Astrocyte of the hippocampus (primary cell): Measurements from ENCODE around the gene CCDC7.
"Not testable (repeated sequence)": the region's sequence is repeated elsewhere in the genome, so short reads cannot be mapped to it uniquely, and the experiment has no call there.

ENCODE experiments used
- DNase-seq: peaks from one replicate; pipeline ENCODE4 v3.0.0; 2011; ENCODE audit warnings: low read depth, low spot score

CCDC7 gene

DNA sequence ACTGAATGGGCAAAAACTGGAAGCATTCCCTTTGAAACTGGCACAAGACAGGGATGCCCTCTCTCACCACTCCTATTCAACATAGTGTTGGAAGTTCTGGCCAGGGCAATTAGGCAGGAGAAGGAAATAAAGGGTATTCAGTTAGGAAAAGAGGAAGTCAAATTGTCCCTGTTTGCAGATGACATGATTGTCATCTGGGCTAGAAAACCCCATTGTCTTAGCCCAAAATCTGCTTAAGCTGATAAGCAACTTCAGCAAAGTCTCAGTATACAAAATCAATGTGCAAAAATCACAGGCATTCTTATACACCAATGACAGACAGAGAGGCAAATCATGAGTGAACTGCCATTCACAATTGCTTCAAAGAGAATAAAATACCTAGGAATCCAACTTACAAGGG, 116.8 kb downstream of the CCDC7 start:
- not testable (repeated sequence) for DNase-seq

DNA sequence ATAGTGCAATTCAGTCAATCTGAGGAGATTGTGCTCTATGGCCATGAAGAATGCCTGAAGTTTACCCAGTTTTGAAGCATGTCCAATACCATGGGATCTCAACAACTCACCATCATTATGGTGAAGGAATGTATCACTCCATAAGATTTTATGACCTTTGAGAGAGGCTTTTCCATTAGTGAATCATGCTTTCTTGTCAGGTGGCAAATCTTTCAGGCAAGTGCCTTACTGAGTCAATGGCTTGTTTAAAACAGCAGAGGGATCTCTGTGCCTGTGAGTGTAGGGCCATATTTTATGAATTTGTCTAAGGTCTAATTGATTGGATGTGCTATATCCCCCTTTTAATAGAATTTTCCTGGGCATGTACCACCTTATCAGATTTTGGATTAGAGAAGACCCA, 131.5 kb downstream of the CCDC7 start:
- no peak for DNase-seq

DNA sequence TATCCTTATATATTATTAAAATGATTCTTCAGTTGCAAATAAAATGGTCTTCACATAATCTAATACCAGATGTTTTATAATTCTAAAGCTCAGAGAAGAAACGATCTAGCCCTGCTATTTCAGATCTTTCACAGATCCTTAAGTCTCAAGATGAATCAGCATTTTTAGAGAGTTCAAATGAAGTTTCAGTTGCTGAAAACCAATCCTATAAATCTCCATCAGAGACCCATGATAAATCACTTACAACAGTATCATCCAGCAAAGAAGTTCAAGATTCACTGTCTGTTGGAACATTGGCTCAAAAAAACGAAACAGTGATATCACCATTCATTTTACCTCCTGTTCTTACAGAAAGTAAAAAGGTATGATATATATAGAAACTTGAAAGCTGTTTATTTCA, 137.0 kb downstream of the CCDC7 start:
- DNase-seq = no peak

DNA sequence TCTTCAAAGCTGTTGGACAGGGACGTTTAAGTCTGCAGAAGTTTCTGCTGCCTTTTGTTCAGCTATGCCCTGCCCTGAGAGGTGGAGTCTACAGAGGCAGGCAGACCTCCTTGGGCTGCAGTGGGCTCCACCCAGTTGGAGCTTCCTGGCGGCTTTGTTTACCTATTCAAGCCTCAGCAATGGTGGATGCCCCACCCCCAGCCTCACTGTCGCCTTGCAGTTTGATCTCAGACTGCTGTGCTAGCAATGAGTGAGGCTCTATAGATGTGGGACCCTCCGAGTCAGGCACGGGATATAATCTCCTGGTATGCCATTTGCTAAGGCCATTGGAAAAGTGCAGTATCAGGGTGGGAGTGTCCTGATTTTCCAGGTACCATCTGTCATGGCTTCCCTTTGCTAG, 152.1 kb downstream of the CCDC7 start:
- not testable (repeated sequence) for DNase-seq

DNA sequence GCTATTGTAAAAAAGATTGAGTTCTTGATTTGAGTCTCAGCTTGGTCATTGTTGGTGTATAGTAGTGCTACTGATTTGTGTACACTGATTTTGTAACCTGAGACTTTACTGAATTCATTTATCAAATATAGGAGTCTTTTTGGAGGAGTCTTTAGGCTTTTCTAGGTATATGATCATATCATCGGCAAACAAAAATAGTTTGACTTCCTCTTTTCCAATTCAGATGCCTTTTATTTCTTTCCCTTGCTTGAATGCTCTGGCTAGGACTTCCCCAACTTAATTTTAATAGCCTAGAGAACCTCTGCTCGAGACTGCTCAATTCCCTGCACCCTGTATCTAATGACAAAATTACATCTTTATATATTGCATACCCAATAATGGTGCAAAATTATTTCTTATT, 154.4 kb downstream of the CCDC7 start:
- DNase-seq = no peak

DNA sequence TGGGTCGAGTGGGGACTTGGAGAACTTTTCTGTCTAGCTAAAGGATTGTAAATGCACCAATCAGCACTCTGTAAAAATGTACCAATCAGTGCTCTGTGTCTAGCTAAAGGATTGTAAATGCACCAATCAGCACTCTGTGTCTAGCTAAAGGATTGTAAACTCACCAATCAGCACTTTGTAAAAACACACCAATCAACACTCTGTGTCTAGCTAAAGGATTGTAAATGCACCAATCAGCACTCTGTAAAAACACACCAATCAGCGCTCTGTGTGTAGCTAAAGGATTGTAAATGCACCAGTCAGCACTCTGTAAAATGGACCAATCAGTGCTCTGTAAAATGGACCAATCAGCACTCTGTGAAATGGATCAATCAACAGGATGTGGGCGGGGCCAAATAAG, 155.6 kb downstream of the CCDC7 start:
- not testable (repeated sequence) for DNase-seq

DNA sequence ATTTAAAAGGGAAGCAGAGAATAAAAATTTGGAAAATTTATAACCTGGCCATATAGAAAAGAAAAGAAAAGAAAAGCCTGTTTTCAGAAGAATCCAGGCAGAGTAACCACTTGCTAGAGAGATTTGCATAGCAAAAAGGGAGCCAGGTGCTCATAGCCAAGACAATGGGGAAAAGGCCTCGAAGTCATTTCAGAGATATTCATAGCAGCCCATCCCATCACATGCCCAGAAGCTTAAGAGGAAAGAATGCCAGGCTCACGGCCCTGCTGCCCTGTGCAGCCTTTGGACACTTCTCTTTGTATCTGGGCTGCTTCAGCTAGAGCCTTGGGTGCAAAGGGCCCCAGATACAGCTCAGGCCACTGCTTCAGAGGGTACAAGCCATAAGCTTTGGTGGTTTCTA, 159.8 kb downstream of the CCDC7 start:
- DNase-seq = no peak

DNA sequence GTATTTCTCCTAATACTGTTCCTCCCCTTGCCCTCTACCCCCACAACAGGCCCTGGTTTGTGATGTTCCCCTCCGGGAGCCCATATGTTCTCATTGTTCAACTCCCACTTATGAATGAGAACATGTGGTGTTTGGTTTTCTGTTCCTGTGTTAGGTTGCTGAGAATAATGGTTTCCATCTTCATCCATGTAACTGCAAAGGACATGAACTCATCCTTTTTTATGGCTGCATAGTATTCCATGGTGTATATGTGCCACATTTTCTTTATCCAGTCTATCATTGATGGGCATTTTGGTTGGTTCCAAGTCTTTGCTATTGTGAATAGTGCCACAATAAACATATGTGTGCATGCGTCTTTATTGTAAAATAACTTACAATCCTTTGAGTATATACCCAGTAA, 164.6 kb downstream of the CCDC7 start:
- not testable (repeated sequence) for DNase-seq

DNA sequence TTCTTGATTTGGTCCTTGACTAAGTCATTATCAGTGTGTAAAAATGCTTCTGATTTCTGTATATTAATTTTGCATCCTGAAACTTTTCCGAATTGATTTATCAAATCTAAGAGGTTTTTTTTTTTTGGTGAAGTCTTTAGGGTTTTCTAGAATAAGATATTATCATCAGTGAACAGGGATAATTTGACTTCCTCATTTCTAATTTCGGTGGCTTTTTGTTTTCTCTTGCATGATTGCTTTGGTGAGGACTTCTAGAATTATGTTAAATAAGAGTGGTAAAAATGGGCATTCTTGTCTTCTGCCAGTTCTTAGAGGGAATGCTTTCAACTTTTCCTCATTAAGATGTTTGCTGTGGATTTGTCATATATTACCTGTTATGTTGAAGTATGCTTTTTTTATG, 170.5 kb downstream of the CCDC7 start:
- DNase-seq = no peak

DNA sequence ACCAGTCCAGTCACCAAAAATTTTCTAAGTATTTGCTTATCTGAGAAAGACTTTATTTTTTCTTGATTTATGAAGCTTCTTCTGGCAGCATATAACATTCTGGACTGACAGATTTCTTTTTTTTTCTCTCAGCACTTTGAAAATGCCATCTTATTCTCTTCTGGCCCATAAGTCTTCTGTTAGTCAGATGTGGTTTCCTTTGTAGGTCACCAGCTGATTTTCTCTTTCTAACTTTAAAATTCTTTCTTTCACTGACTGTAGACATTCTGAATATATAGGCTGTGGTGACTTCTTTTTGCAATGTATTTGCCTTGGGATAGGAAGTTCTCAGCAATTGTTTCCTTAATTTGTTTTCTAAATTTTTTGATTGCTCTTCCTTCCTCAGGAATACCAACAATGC, 172.5 kb downstream of the CCDC7 start:
- DNase-seq = no peak

DNA sequence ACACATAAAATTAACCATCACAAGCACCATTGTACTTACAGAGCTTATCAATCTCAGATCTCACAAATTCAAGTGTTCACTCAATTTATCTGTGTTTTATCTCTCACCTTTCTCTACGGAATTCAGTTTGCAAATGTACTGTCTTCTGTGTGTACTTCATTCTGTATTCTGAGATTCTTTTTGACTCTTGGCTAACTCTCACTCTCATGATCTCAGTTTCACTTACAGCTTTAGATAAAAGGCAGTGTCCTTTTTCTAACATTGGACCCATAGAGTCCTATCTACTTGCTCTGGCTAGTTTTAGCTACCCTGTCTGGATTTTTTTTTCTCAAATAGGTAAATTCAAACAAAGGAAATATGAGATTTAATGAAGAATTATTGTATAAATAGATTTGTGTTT, 176.0 kb downstream of the CCDC7 start:
- DNase-seq = no peak

DNA sequence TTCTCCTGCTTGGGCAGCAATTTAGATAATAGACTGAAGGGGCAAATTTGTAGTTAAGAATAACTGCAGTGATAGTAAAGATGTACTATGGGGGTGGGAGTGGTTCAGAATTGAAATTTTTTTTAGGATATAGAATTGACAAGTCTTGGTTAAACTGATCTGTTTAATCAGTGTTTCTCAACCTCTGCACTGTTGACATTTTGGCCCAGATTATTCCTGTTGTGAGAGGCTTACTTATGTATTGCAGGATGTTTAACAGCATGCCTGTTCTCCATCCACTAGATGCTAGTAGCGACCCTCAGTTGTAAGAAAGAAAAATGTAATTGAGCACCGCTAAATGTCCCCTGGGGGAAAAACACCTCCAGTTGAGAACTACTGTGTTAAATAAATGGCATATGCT, 176.5 kb downstream of the CCDC7 start:
- no peak for DNase-seq

DNA sequence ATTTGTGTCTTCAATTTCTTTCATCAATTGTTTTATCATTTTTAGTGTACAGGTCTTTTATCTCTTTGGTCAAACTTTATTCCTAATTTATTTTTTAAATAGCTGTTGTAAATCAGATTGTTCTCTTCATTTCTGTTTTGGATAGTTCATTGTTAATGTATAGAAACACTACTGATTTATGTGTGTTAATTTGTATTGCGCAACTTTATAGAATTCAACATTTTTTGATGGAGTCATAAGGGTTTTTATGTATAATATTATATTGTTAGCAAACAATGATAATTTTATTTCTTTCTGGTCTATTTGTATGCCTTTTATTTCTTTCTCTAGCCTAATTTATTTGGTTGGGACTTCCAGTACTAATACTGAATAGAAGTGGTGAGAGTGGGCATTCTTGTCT, 181.2 kb downstream of the CCDC7 start:
- no peak for DNase-seq

DNA sequence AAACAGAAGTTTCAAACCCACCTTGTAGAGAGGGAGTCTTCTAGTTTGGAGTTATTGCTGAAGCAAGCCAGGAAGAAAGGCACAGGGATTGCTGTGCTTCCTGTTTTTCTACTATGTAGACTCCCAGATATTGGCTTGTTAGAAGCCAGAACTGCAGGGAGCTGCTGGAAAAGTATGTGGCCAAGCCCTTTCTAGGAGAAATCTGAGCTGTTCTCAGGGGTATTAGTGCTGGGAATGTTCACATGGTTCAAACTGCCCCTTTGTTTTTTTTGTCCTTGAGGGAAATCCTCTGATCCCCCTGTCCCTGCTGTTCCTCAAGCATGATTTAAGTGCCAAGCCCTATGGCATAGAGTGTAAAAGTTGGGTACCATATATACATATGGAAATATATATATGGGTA, 184.0 kb downstream of the CCDC7 start:
- no peak for DNase-seq

DNA sequence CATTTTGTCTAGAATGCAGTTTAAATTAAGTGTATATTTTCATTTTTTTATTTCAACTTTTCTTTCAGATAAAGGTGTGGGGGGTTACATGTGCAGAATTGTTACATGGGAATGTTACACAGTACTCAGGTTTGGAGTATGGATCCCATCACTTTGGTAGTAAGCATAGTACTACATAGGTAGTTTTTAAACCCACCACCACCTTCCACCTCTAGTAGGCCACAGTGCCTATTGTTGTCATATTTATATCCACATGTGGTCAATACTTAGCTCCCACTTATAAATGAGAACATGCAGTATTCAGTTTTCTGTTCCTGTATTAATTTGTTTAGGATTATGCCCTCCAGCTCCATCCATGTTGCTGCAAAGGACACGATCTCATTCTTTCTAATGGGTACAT, 200.6 kb downstream of the CCDC7 start:
- DNase-seq = no peak

DNA sequence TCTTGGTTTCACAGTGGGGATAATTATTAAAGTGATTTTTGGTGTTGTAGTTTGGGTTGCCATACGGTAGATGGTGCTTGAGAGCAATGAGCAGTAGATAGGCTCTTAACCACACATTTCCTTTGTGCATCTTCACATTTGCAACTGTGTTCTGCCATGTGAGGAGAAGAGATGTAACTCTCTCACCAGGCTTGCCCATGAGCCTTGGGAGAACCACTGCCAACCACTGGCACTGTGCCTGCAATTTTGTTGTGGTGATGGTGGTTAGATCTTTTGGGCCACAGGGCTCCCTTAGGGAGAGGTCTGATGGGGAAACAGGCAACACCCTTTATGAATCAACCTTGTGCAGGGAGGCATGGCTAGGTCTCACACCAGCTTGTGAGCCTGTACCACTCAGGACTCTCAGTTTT, 204.3 kb downstream of the CCDC7 start:
- no peak for DNase-seq

DNA sequence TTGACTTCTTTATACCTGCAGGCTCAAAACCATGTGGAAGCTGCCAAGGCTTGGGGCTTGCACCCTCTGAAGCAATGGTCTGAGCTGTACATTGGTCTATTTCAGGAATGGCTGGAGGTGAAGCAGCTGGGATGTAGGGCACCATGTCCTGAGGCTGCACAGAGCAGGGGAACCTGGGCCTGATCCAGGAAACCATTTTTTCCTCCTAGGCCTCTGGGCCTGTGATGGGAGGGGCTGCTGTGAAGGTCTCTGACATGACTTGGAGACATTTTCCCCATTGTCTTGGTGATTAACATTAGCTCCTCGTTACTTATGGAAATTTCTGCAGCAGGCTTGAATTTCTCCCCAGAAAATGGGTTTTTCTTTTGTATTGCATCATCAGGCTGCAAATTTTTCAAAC, 211.5 kb downstream of the CCDC7 start:
- not testable (repeated sequence) for DNase-seq

DNA sequence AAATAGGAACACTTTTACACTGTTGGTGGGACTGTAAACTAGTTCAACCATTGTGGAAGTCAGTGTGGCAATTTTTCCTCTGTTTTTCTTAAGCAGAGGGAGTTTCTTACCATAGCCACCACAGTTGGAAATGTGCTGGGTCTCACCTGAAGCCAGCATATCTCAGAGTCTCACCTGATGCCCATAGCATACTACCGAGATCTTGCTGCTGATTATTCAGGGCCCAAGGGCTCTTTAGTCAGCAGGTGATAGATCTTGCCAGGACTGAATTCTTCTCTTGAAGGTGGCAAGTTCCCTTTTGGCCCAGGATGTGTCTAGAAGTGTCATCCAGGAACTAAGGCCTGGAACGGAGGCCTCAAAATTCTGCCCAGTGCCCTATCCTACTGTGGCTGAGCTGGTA, 215.4 kb downstream of the CCDC7 start:
- DNase-seq = no peak

DNA sequence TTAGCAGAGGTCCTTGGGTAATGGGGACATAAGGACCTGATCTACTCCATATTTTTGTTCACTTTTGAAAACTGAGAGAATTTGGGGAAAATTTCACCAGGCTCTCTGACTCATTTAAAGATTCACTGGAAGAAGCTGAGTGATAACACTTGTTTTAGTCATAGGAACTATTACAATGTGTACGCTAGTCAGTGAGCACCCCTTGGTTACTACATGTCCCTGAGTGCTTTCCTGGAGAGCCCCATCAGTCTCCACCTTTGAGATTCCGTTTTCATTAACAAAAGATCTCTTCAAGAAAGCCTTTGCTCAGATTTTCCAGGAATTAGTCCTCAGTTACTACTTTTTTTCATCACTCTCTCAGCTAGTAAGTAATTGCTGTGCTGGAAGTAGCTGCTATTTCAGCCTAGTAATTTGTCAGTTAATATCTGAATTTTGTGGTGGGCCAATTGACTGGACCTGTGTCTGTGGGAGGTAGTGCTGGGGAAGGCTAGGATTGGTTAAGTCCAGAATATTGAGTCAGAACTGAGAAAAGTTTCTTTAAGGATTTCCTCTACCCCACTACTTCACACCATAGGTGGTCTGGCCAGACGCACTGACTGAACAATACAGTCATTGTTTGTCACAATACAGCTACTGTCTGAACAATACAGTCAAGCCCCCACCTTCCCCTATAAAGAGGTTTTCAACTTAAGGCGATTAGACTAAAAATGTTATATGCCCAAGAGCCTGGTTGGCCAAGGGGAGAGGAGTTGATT, 235.0 kb downstream of the CCDC7 start:
- DNase-seq = peak; percentile 9

DNA sequence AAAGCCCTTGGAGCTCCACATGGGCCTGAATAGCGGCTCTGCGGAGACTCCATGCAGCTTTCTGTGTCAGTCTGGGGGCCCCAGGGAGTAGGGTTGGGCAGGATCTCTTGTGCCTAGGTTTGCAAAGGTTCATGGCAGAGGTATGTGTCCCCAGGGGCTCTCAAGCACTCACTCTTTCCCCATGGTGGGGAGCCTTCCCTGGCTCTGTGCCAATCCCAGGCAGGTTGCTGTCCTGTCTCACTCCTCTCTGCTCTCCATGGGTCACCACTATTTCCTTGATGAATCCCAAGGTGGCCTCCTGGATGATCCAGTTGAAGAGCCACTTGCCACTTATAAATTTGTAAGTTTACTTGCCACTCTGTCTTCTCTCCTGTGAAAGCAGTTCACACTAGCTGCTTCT, 238.4 kb downstream of the CCDC7 start:
- no peak for DNase-seq

DNA sequence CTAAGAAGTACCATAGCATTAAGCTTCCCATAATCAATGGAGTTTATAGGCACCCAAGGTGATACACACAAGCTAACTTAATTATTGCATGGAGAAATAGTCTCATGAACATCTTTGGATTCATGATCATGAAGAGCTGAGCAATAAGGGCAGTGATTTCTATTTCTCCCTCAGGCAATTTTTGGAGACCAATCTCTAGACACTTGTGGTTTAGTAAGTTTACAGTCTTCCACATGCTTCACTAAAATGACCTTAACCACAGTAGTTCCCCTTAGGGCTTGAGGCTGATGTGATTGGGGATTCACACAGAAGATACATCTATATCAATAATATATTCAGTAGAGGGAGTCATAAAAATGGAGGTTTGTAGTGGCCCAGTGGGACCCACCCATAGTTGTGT, 241.2 kb downstream of the CCDC7 start:
- DNase-seq = no peak

DNA sequence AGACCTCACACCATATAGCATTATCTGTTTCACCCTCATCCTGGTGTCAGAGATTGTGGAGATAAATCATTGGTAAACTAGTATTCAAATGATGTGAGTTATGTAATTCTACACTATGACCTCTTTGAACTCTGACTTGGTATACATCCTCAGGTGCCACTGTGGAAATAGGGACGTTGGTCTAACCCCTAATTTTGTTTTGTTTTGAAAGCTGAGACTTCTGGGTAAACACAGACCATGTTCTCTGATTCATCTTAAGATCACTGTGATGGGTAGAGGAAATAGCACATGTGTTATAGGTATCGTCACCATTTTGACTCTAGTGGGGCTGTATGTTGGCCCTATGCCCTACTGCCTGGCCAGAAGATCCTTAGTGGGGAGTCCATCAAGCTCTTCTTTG, 241.6 kb downstream of the CCDC7 start:
- no peak for DNase-seq

DNA sequence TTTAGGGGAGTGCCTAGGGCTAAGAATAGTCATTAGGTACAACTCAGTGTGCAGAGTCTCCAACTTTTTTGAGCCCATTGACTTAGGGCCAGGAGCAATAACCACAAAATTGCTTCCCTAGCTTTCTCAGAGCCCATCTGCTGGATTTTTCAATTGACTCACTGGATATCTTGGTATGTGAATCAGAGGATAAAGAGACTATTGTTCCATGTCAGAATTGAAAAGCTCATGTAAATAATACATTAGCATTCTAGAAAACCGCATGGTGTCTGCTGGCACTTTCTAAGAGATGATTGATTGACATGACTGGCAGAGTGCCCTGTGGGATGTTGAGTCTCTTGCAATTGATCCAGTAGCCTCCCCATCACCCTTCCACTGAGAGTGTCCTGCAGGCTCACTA, 246.2 kb downstream of the CCDC7 start:
- DNase-seq = peak; percentile 93

DNA sequence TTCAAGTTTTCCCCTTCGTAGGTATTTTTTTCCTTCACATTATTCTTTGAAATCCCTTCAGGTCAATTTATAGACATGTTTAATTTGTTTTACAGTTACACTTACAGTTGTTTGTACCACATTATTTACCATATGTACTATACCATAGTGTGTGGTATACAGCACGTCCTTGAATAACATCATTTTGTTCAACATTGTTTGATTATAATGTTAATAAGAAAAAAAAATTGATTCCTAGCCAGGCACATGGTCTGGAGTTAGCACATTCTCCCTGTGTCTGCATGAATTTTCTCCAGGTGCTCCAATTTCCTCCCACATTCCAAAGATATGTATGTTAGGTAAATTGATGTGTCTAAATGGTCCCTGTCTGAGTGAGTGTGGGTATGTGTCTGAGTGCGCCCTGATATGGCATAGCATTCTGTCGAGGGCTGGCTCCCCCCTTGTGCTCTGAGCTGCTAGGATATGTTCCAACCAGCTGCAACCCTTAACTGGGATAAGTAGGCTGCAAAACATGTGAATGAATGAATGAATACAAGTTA, 247.6 kb downstream of the CCDC7 start:
- DNase-seq = no peak
